ENCODE measurements around the gene TMEM203.
"Not testable (repeated sequence)": the region's sequence is repeated elsewhere in the genome, so short reads cannot be mapped to it uniquely, and the experiment has no call there.

The TMEM203 gene

GRCh38 chr9:137241490-137242268, 36.2 kb upstream of the TMEM203 start:
- no peak for DNase-seq

- peak; percentile 99 for DNase-seq
Measured at GRCh38 chr9:137240841-137241489, 35.5 kb upstream of the TMEM203 start, which contains the start of gene TUBB4B. TSS of gene TUBB4B (plus strand) at chr9:137241287. CDS start at chr9:137241361, 74 bp downstream.

- DNase-seq: peak; percentile 74
Measured at GRCh38 chr9:137240318-137240840, 34.9 kb upstream of the TMEM203 start.

GRCh38 chr9:137239541-137240200, 34.2 kb upstream of the TMEM203 start:
- not testable (repeated sequence) for DNase-seq

- no peak for DNase-seq
Measured at GRCh38 chr9:137237759-137238726, 32.6 kb upstream of the TMEM203 start.

- no peak for DNase-seq
Measured at GRCh38 chr9:137236936-137237421, 31.5 kb upstream of the TMEM203 start.

- peak; percentile 54 for DNase-seq
Measured at GRCh38 chr9:137236238-137236935, 30.9 kb upstream of the TMEM203 start.

GRCh38 chr9:137235424-137236237, 30.2 kb upstream of the TMEM203 start:
- DNase-seq: no peak

- DNase-seq: no peak
Measured at GRCh38 chr9:137234758-137235423, 29.4 kb upstream of the TMEM203 start.

- DNase-seq: no peak
Measured at GRCh38 chr9:137234055-137234697, 28.7 kb upstream of the TMEM203 start.

GRCh38 chr9:137233143-137233980, 27.9 kb upstream of the TMEM203 start:
- DNase-seq: no peak

- no peak for DNase-seq
Measured at GRCh38 chr9:137232510-137232909, 27.1 kb upstream of the TMEM203 start.

- no peak for DNase-seq
Measured at GRCh38 chr9:137232101-137232500, 26.7 kb upstream of the TMEM203 start.

GRCh38 chr9:137231372-137232039, 26.1 kb upstream of the TMEM203 start:
- DNase-seq: no peak

- DNase-seq: no peak
Measured at GRCh38 chr9:137230705-137231371, 25.4 kb upstream of the TMEM203 start, which contains the start of gene SLC34A3. TSS of gene SLC34A3 (plus strand) at chr9:137230901. CDS start at chr9:137231703, 802 bp downstream.

GRCh38 chr9:137229903-137230704, 24.7 kb upstream of the TMEM203 start:
- no peak for DNase-seq
